MCF 10A (cell line): ENCODE results near the gene GPR18. TPM values are rescaled to one million over a fixed set of nuclear protein-coding genes. Genes with fewer than 3 reads are reported as not detected.

Experiments
- BruUV-seq: library from RNA; stranded (reverse); fragments of 400-500 nt; replicated peaks from 2 replicates; lab custom pipeline; 2021; lab: Mats Ljungman, UMichigan
- CTCF ChIA-PET: fragments of 300-600 bp; sonication (Branson Sonifier 250); formaldehyde crosslinking; extraction: SDS; loops from one replicate; lab custom pipeline; 2021; ENCODE audit warnings: antibody characterized with exemption, inconsistent platforms; lab: Yijun Ruan, JAX
- POLR2A ChIA-PET: fragments of 300-600, 350-650 bp; sonication (Branson Sonifier 250); formaldehyde crosslinking; extraction: SDS; loops from one replicate; lab custom pipeline; 2020; ENCODE audit warnings: antibody characterized with exemption, inconsistent platforms; lab: Yijun Ruan, JAX
- DNase-seq: peaks from one replicate; pipeline ENCODE4 v3.0.0-alpha.2; 2018; ENCODE audit not compliant: unreplicated experiment
- H3K27ac Mint-ChIP-seq: one replicate; pipeline ENCODE4 v1.8.0; 2022; ENCODE audit warnings: mild to moderate bottlenecking, low read depth, mixed read lengths; ENCODE audit not compliant: unreplicated experiment
- H3K27me3 Mint-ChIP-seq: one replicate; pipeline ENCODE4 v1.8.0; 2022; ENCODE audit warnings: mixed read lengths; ENCODE audit not compliant: insufficient read depth, unreplicated experiment
- H3K36me3 Mint-ChIP-seq: one replicate; pipeline ENCODE4 v1.8.0; 2022; ENCODE audit warnings: mild to moderate bottlenecking, moderate library complexity, mixed read lengths; ENCODE audit not compliant: insufficient read depth, unreplicated experiment
- H3K4me1 Mint-ChIP-seq: one replicate; pipeline ENCODE4 v1.8.0; 2022; ENCODE audit warnings: mixed read lengths; ENCODE audit not compliant: insufficient read depth, unreplicated experiment
- H3K4me3 Mint-ChIP-seq: one replicate; pipeline ENCODE4 v1.8.0; 2022; ENCODE audit warnings: mild to moderate bottlenecking, moderate library complexity, mixed read lengths; ENCODE audit not compliant: unreplicated experiment
- H3K9me3 Mint-ChIP-seq: one replicate; pipeline ENCODE4 v1.8.0; 2022; ENCODE audit warnings: mixed read lengths; ENCODE audit not compliant: unreplicated experiment
- intact Hi-C: fragments of 100-400 bp; cut with micrococcal nuclease; formaldehyde crosslinking; loops from 2 replicates; pipeline ENCODE4 v1.14.1; 2022
- total RNA-seq: library from RNA; stranded (reverse); gene quantifications from 2 replicates; pipeline ENCODE4 v1.2.3, GENCODE V29; 2022
- TF ChIP-seq, protein P1 (sequence below): fragments of 200-600 bp; IDR thresholded peaks from one replicate; pipeline ENCODE4 v1.8.0; 2022; ENCODE audit warnings: antibody characterized with exemption, mild to moderate bottlenecking; ENCODE audit not compliant: unreplicated experiment

Gene GPR18
- total RNA-seq, 1 experiment from 2014 or later: not detected

DNA sequence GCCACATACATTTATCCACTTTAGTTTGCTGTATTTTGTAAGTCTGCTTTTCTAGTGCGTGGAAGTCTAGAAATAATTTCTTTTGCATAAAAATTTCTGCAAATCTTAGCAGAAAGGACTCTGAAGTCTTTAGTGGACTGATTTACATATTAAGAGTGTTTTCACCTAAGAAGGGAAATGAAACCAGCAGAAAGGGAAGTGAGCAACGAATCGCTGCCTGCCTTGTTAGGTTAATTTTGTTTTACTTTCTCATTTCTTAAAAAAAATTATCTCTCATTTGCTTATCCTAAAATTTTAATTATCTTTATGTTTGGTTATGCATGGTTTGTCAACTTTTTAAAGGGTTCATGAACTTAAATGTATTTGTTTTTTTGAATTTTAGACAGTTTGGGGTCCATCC lies 767 bp upstream of the GPR18 start:
- Mint-ChIP-seq H3K27me3 (no peaks in the 10 kb centered on the region), H3K4me1 (peaks cover 5% of the 10 kb centered on the region), H3K27ac (no peak overlapping the region), H3K36me3 (peaks cover 32% of the 10 kb centered on the region), H3K9me3 (no peaks in the 10 kb centered on the region), H3K4me3 (no peak overlapping the region)
- CTCF ChIA-PET: interaction anchor here (0.7 to 2.1 kb wide), 4 partner anchors 10 to 1291 kb away, joined by 3 to 11 read pairs (median 6); no protein-coding TSS in a partner anchor
- intact Hi-C loops: no loop called here
- POLR2A ChIA-PET: no interaction called here
- DNase-seq: no peak
- TF ChIP-seq, protein P1, sequence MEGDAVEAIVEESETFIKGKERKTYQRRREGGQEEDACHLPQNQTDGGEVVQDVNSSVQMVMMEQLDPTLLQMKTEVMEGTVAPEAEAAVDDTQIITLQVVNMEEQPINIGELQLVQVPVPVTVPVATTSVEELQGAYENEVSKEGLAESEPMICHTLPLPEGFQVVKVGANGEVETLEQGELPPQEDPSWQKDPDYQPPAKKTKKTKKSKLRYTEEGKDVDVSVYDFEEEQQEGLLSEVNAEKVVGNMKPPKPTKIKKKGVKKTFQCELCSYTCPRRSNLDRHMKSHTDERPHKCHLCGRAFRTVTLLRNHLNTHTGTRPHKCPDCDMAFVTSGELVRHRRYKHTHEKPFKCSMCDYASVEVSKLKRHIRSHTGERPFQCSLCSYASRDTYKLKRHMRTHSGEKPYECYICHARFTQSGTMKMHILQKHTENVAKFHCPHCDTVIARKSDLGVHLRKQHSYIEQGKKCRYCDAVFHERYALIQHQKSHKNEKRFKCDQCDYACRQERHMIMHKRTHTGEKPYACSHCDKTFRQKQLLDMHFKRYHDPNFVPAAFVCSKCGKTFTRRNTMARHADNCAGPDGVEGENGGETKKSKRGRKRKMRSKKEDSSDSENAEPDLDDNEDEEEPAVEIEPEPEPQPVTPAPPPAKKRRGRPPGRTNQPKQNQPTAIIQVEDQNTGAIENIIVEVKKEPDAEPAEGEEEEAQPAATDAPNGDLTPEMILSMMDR: no peak
- no TSS peak for BruUV-seq

DNA sequence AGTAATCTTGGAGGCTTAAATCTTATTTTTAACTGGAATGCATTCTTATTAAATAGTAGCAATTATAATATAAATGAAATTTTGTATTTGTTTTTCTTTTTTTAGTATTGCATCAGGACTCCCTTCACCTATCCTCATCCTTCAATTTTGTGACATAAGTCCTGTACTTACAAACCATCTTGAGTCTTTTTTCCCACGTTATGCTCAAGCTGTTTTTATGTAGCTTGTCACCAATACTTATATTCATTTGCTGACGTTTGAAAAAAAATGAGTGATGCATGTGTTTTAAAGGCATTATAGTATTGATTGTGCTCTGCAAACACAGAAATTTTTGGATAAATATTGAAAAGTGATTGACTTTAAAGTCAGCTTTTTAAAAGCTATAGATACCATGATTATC lies 888 bp downstream of the GPR18 start:
- CTCF ChIA-PET: interaction anchor here (0.6 to 2.1 kb wide), 6 partner anchors 9 to 417 kb away, joined by 3 to 11 read pairs (median 3); no protein-coding TSS in a partner anchor
- intact Hi-C loops: no loop called here

DNA sequence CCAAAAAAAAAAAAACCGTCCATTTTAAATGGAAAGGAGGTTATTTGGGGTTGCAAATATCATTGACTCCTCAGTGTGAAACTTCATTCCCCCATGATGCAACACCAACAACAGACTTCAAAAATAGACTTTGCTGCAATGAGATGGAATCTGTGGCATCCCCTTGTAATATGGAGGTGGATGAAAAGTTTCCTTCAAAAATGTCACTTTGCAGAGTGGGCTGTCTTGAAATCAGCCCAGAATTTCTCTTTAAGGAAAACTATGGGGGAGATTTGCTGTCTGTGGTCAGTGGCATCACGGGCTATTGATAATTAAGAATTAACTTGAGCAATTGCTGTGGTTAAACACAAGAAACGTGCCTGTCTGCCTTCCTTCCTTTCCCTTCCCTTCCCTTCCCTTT lies 1.5 kb downstream of the GPR18 start:
- H3K9me3 Mint-ChIP-seq: no peaks in the 10 kb centered on the region
- TF ChIP-seq, protein P1: no peak
- POLR2A ChIA-PET: interaction anchor here (0.6 to 1.5 kb wide), 2 partner anchors 56 to 1263 kb away, joined by 3 to 9 read pairs; partner anchors contain the start of gene UBAC2
- H3K4me1 Mint-ChIP-seq: peaks cover 5% of the 10 kb centered on the region
- H3K27me3 Mint-ChIP-seq: no peaks in the 10 kb centered on the region
- CTCF ChIA-PET: interaction anchor here (0.5 to 2.8 kb wide), 8 partner anchors 9 to 536 kb away, joined by 3 to 20 read pairs (median 6); no protein-coding TSS in a partner anchor
- intact Hi-C loops: no loop called here
- H3K4me3 Mint-ChIP-seq: no peak overlapping the region
- BruUV-seq: no TSS peak
- peaks cover 30% of the 10 kb centered on the region for H3K36me3 Mint-ChIP-seq
- no peak overlapping the region for H3K27ac Mint-ChIP-seq
- no peak for DNase-seq

More for the DNA sequence above, 888 bp downstream of the GPR18 start:
- Mint-ChIP-seq H3K27ac (no peak overlapping the region), H3K27me3 (no peaks in the 10 kb centered on the region), H3K36me3 (peaks cover 36% of the 10 kb centered on the region), H3K9me3 (no peaks in the 10 kb centered on the region), H3K4me3 (no peak overlapping the region), H3K4me1 (peaks cover 5% of the 10 kb centered on the region)
- BruUV-seq: no TSS peak
- TF ChIP-seq, protein P1: no peak
- DNase-seq: no peak
- POLR2A ChIA-PET: interaction anchor here (0.7 kb wide), 1 partner anchor 9 kb away, joined by 3 read pairs; no protein-coding TSS in a partner anchor

DNA sequence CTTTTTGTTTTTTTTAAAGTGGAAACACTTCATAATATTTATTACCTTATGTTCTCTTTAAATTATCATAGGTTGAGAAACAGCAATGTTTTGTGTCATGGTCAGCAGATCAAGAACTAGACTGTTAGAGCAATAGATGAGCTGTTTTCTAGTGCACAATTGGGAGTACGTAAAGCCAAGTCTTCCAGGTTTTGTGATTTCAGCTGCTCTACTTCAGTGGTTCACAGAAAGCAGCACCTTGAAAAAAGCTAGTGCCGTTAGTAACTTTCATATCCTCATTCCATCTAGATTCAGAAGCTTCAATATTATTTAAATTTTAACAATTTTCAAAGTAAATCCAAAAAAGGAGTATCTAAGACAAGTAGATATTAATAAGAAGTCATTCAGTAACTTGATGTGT lies 1.9 kb downstream of the GPR18 start:
- CTCF ChIA-PET: interaction anchor here (0.5 to 2.8 kb wide), 7 partner anchors 8 to 536 kb away, joined by 3 to 20 read pairs (median 4); no protein-coding TSS in a partner anchor
- Mint-ChIP-seq H3K36me3 (peaks cover 30% of the 10 kb centered on the region), H3K27me3 (no peaks in the 10 kb centered on the region), H3K4me1 (peaks cover 5% of the 10 kb centered on the region), H3K4me3 (no peak overlapping the region), H3K27ac (no peak overlapping the region), H3K9me3 (no peaks in the 10 kb centered on the region)
- TF ChIP-seq, protein P1: no peak
- intact Hi-C loops: no loop called here
- POLR2A ChIA-PET: interaction anchor here (0.6 to 1.5 kb wide), 2 partner anchors 56 to 1263 kb away, joined by 3 to 9 read pairs; partner anchors contain the start of gene UBAC2
- no peak for DNase-seq
- BruUV-seq: no TSS peak
